Brain pericyte (primary cell): Measurements from ENCODE around the gene FLNB.
A peak's percentile ranks its signal among the peaks of the same experiment; 100 is the strongest.

ENCODE experiments used
- DNase-seq: peaks from one replicate; pipeline ENCODE4 v3.0.0-alpha.2; 2012; ENCODE audit warnings: low read depth, low spot score

FLNB gene

DNA sequence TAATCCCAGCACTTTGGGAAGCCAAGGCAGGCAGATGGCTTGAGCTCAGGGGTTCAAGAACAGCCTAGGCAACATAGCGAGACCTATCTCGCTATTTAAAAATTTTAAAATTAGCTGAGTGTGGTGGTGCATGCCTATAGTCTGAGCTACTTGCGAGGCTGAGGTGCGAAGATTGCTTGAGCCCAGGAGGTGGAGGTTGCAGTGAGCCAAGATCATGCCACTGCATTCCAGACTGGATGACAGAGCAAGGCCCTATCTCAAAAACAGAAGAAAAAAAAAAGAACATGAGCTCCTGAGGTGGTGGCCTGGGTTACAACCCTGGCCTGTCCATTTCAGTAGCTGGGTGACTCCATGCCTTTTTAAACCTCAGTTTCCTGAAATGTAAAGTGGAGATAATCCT, 195.3 kb downstream of the FLNB start:
- DNase-seq: no peak

DNA sequence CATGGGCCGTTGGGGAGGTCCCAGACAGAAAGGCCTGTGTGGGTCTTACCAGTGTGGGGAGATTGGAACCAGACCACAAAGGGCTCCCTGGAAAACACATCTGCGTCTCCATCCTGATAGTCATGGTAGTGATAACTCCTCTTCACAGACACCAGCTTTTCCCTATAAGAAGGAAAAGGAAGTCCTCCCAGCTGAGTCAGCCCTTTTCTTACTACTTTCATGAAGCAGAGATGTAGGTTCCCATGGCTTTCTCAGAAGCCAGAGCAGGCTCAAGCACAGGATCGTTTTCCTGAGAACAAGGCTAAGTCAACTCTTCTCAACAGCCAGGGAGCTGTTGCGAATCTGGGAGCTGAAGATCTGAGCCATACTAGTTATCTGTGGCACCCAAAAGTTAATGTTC, 196.5 kb downstream of the FLNB start:
- DNase-seq: no peak

DNA sequence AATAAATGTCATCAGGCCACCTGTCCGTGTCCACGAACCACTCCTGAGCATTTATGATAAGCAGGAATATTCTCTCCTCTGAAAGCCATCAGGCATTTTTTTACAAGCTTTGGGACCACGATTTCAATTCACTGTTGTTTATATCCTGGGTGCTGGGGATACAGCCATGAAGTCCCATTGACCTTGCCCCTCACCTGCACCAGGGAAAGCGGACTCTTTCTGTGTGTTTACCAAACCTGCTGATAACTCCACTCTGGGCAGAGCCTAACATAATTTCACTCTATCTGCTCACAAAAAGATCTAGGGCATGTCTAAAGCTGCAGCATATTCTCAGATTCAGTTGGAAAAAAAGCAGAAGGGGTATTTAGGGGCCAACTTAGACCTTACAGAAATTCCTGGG, 197.8 kb downstream of the FLNB start:
- no peak for DNase-seq

DNA sequence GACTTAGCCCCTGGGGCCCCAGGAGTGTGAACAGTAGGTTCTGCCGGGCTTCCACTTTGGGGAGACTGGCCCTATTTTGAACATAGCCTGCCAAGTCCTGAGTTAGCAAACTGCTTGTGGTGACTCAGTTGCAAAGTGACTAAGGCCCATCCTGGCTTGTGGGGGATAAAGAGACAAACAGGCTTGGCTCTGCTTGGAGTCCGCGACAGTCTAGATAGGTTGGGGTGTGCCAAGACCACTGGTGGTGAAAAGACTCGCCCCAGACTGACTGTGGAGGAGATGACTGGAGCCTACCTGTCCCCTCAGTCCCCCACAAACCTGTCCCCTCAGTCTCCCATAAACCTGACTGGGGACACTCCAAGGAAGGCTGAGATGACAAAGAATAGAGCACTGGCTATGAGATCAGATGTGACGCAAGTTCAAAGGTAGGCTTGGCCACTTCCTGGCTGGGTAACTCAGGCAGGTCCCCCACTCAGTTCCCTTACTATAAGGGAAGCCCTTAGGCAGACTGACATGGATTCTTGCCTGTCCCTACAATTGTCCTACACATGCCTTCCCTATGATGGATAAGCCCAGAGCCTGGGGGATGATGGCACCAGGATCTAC, 198.3 kb downstream of the FLNB start:
- no peak for DNase-seq

DNA sequence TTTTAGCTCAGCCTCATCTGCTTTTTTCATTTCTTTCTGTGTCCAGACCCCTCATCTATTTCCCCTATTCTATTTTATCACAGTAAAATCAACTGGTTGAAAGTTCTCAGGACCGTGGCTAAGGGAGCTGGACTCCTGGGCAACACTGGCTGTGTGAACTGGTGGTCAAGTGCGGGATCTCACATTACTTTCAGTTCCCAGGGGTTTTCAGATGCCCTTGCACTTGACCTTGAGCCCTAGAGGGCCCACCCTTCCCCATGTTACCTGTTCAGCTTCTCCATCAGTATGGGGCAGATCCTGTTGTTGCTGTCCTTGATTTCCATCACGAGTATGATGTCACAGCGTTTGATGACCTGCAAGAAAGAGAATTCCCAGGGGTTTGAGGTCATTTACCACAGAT, 199.7 kb downstream of the FLNB start:
- DNase-seq: no peak

DNA sequence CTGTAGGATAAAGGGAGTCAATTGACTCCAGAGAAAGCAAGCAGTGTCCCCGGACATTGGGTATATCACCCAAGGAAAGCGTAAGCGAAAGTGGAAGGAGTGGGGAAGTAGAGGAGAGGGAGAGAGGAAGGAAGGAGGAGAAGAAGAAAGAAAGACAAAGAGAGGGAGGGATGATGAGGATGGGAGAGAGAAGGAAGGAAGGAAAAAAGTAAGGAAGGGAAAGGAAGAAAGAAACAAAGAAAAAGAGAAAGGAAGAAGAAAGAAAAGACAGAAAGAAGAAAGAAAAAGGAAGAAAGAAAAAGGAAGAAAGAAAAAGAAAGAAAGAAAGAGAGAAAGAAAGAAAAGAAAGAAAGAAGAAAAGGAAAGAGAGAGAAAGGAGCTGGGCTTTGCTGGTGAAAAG, 201.7 kb downstream of the FLNB start:
- no peak for DNase-seq

DNA sequence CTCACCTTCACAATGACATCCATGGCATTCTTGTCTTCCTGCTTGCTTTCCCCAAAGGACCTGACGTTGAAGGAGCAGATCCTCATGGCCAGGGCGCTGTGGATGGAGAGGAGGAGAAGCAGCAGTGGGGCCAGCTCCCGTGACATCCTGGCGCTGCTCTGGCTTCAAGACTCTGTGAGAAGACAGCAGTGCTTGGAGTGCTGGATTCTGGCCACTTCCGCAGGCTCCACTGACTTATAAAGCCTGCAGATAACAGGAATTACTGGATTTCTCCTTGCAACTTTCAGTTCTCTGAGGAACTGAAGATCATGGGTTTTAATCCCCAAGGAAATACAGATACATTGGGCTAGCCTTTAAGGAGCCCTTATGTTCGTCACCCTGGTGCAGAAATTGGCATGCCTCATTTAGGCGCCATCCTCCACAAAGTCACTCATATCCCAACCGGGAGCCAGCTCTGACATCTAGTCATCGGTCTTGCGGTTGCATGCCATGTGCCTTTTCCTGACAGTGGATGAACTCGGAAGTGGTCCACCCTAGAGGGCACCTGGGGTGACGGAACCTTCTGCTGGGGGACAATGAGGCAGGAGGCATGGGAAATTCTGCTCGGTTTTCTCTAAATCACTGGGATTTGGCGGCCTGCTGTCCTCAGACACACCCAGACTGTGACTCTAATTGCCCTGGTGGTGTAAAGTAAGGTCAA, 202.7 kb downstream of the FLNB start, which contains the start of gene DNASE1L3:
DNASE1L3 (minus strand) TSS at position 212 of the 700 bp plus-strand sequence; CDS start at position 146, 66 bp downstream.
- DNase-seq: no peak

DNA sequence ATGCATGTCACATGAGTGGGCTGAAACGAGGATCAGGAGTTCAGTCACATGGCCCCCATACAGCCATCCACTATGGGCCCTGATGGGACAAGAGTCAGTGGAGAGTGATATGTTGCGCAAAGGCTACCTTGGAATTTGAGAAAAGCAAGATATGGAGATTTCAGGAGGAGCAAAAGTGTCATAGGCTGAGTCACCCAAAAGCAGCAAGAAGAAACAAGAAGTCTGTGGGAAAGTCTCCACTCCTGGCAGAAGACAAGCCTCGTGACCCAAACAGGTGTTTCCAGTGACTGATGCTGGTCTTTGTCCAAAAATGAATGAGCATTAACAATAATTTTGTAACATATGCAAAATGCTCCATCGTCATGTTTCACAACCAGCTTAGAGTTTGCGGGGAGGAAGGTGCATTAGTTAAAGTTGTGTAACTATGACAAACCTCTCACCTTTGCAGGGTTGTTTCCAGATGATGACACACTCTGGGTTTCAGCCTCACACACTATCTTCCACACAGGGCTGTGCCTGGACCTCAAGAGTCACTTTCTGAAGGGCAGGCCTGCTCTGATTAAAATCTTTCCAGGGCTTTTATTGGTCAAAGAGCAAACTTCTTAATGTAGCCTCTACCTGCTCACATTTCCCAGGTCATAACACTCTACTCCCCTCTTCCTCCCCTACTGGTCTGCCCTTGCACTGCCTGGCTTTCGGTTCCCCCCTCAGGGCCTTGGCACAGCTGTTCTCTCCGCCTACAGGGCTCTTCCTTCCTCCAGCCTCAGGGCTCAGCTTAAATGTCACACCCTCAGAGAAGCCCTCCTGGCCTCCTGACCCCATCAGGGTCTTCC, 206.5 kb downstream of the FLNB start:
- DNase-seq: no peak

DNA sequence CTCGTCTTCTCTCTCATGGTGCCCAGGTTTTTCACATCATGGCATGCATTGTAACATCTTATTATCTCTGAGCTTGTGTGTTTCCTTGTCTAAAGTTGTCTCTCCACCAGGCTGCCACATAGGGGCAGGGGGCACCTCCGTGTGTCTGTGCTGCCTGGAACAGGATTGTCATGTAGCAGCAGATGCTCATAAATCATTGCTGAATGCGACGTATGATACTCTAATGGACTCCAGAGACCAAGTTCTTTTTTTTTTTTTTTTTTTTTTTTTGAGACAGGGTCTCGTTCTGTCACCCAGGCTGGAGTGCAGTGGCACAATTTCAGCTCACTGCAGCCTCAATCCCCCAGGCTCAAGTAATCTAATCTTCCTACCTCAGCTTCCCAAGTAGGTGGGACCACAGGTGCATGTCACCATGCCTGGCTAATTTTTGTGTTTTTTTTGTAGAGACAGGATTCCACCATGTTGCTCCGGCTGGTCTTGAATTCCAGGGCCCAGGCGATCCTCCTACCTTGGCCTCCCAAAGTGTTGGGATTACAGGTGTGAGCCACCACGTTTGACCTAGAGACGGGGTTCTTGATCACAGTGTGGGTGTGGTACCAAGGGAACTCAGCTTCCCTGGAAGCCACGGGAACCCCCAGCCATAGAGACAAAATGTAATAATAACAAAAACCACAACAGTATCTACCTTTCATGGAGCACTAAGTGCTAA, 207.2 kb downstream of the FLNB start:
- DNase-seq: no peak

DNA sequence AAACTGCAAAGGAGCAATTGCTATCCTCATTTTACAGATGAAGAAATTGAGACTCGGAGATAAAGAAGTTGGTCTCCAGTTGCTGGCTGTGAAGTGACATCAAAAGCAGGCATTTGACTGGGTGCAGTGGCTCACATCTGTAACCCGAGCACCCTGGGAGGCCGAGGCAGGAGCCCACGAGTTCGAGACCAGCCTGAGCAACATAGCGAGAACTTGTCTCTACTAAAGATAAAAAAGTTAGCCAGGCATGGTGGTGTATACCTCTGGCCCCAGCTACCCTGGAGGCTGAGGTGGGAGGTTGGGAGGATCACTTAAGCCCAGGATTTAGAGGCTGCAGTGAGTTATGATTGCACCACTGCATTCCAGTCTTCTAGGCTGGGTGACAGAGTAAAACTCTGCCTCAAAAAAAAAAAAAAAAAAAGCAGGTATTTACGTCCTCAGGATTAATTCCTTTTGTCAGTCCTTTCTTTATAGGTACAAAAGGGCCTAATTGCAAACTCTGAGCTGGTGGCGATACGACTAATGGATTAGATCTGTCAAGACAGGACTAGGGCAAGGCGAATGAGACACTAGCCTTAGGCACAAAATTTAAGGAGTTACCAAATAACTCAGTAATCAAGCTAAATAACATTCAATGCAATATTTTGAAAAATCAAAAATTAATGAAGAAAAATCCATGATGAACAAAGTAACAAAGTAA, 208.4 kb downstream of the FLNB start:
- DNase-seq: no peak

DNA sequence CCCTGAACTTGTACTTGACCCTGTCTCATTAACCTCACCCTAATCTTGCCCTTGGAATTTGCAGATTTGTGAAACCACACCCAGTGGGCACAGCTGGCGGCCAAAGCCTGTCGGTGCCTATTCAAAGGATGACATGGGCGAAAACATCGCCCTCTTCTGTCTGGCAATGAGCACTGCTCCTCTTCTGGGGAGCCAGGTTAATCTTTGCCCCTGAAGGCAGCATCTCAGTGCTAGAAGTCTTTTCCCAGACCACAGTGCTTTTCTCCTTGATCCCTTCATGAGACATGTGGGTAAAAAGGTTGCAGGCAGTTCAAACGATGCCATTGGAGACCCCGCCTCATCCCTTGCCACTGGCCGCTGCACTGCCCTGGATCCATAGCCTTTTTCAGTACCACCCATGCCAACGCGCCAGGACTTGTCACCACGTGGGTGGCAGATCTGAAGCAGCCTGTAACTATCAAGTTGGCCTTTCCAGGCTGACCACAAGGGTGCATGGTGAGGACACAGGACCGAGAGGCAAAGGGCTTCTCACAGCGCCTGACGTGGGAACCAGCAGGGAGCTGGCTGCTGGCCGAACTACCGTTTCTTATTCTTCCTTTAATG, 209.1 kb downstream of the FLNB start:
- peak; percentile 68 for DNase-seq

DNA sequence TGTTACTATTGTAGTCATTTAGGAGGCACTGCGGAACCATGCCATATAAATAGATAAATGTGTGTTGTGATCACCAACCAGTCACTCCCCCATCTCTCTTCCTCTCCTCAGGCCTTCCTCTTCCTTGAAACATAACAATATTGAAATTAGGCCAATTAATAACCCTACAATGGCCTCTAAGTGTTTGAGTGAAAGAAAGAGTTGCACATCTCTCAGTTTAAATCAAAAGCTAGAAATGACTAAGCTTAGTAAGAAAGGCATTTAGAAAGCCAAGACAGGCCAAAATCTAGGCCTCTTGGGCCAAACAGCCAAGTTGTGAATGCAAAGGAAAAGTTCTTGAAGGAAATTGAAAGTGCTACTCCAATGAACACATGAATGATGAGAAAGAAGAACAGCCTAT, 210.7 kb downstream of the FLNB start:
- no peak for DNase-seq
